TTC549 (cell line): Measurements from ENCODE around the gene BCOR.

Experiments used
- FAIRE-seq: peaks from 2 replicates; lab custom pipeline; 2012; peaks lifted over from hg19 to GRCh38; lab: Jason Lieb, UNC

BCOR gene

GRCh38 chrX:40098264-40099054 lies 701 bp upstream of the BCOR start:
- FAIRE-seq: no peak

GRCh38 chrX:40097141-40097503 lies 636 bp downstream of the BCOR start:
- no peak for FAIRE-seq

GRCh38 chrX:40096395-40097091 lies 1.2 kb downstream of the BCOR start:
- no peak for FAIRE-seq

GRCh38 chrX:40095583-40096394 lies 2.0 kb downstream of the BCOR start:
- no peak for FAIRE-seq

GRCh38 chrX:40094900-40095582 lies 2.7 kb downstream of the BCOR start:
- FAIRE-seq: no peak

- FAIRE-seq: no peak
Observed at GRCh38 chrX:40094041-40094899, 3.5 kb downstream of the BCOR start.

GRCh38 chrX:40093586-40093985 lies 4.2 kb downstream of the BCOR start:
- FAIRE-seq: no peak

GRCh38 chrX:40092808-40093435 lies 4.8 kb downstream of the BCOR start:
- no peak for FAIRE-seq

GRCh38 chrX:40091691-40092421 lies 5.9 kb downstream of the BCOR start:
- FAIRE-seq: no peak

GRCh38 chrX:40090961-40091360 lies 6.8 kb downstream of the BCOR start:
- FAIRE-seq: no peak

GRCh38 chrX:40090050-40090804 lies 7.5 kb downstream of the BCOR start:
- FAIRE-seq: no peak

- no peak for FAIRE-seq
Observed at GRCh38 chrX:40088803-40089540, 8.8 kb downstream of the BCOR start.

GRCh38 chrX:40088299-40088625 lies 9.5 kb downstream of the BCOR start:
- FAIRE-seq: no peak

GRCh38 chrX:40087425-40088298 lies 10.1 kb downstream of the BCOR start:
- FAIRE-seq: no peak

- FAIRE-seq: no peak
Observed at GRCh38 chrX:40086569-40087335, 11.0 kb downstream of the BCOR start.

- FAIRE-seq: no peak
Observed at GRCh38 chrX:40085714-40086113, 12.0 kb downstream of the BCOR start.

GRCh38 chrX:40085102-40085551 lies 12.6 kb downstream of the BCOR start:
- FAIRE-seq: no peak
